ENCODE measurements around the gene RAB40C. TPM values are rescaled to one million over a fixed set of nuclear protein-coding genes. Genes with fewer than 3 reads are reported as not detected.

Gene RAB40C
- total and polyA plus RNA-seq, 2 donors from 2014 or later: 18.1 to 24.0 TPM

DNA sequence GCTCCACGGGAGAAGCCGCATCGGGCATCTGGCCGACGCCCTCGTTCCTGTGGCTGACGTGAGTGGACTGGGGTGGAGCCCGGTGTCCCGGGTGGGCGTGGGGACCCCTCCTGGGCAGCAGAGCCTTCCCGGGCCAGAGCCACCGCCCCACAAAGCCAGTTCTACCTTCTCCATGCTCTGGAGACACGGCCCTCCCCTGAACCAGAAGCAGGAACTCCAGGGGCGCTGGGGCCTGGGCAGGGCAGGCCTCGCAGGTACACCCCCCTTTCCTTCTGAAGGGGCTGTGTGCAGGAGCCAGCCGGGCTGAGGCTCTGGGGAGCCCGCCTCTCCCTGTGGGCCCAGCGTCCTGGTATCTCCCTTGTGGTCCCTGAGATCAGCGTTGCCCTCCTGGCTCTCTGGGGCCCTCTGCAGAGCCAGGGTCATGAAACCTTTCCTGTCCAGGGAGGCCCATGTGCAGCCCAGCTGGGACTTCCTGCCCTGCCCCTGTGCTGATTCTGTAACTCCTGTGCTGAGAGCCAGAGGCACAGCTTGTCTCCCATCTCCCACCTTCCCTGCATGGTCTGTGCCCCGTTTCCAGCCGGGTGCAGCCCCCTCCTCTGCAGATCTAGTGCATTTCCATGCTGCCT is 13.6 kb upstream of the RAB40C start:
- TF ChIP-seq, protein P1, sequence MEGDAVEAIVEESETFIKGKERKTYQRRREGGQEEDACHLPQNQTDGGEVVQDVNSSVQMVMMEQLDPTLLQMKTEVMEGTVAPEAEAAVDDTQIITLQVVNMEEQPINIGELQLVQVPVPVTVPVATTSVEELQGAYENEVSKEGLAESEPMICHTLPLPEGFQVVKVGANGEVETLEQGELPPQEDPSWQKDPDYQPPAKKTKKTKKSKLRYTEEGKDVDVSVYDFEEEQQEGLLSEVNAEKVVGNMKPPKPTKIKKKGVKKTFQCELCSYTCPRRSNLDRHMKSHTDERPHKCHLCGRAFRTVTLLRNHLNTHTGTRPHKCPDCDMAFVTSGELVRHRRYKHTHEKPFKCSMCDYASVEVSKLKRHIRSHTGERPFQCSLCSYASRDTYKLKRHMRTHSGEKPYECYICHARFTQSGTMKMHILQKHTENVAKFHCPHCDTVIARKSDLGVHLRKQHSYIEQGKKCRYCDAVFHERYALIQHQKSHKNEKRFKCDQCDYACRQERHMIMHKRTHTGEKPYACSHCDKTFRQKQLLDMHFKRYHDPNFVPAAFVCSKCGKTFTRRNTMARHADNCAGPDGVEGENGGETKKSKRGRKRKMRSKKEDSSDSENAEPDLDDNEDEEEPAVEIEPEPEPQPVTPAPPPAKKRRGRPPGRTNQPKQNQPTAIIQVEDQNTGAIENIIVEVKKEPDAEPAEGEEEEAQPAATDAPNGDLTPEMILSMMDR (IDR thresholded peaks at IDR 0.05; ENCODE audit: borderline replicate concordance, extremely low read depth, insufficient read depth): no peak
- Histone ChIP-seq H3K27ac (ENCODE audit: low read depth in 2 of 2, low read length in 2 of 2) (no peak overlapping the region), H3K9me3 (ENCODE audit: control insufficient read depth in 2 of 3, insufficient read depth in 1 of 3, low read length in 3 of 3) (no peaks in the 10 kb centered on the region), H3K36me3 (ENCODE audit: control insufficient read depth in 2 of 3, insufficient read depth in 3 of 3, low read length in 3 of 3) (peaks cover 0 to 9% (median 4%) of the 10 kb centered on the region in 3 donors), H3K4me1 (ENCODE audit: control insufficient read depth in 2 of 3, insufficient read depth in 2 of 3, low read depth in 1 of 3, low read length in 3 of 3) (peaks cover 0 to 1% (median 0%) of the 10 kb centered on the region in 3 donors), H3K27me3 (ENCODE audit: control insufficient read depth, insufficient read depth, low read length) (no peaks in the 10 kb centered on the region), H3K4me3 (ENCODE audit: low read length in 3 of 3) (no peak overlapping the region), H3K9ac (ENCODE audit: low read length in 3 of 3) (no peak overlapping the region)
- FAIRE-seq (no peak), DNase-seq (no peak)
- intact Hi-C loops (cut with DNase I): no loop called here

DNA sequence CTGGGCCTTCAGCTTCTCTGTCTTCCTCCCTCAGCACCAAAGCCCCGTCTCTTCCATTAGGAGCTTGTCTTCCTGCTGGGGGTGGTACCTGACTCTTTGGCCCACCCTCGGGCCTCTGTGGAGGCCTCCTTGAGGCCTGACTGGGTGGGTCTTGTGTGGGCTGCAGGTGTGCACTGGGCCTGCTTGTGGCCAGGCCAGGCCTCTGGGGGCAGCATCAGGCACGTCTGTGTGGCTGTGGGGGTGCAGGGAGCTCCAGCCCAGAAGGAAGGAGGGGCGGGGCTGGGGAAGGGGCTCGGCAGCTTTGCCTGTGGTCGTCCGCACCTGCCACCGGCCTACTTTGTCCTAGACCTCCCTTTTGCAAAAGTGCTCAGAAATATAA is 13.1 kb upstream of the RAB40C start:
- no peak for FAIRE-seq
- Histone ChIP-seq H3K27me3 (ENCODE audit: control insufficient read depth, insufficient read depth, low read length) (no peaks in the 10 kb centered on the region), H3K36me3 (ENCODE audit: control insufficient read depth in 2 of 3, insufficient read depth in 3 of 3, low read length in 3 of 3) (peaks cover 0 to 9% (median 4%) of the 10 kb centered on the region in 3 donors), H3K27ac (ENCODE audit: low read depth in 2 of 2, low read length in 2 of 2) (no peak overlapping the region), H3K4me3 (ENCODE audit: low read length in 3 of 3) (no peak overlapping the region), H3K9ac (ENCODE audit: low read length in 3 of 3) (no peak overlapping the region), H3K4me1 (ENCODE audit: control insufficient read depth in 2 of 3, insufficient read depth in 2 of 3, low read depth in 1 of 3, low read length in 3 of 3) (no peaks in the 10 kb centered on the region), H3K9me3 (ENCODE audit: control insufficient read depth in 2 of 3, insufficient read depth in 1 of 3, low read length in 3 of 3) (no peaks in the 10 kb centered on the region)
- TF ChIP-seq, protein P1 (IDR thresholded peaks at IDR 0.05; ENCODE audit: borderline replicate concordance, extremely low read depth, insufficient read depth): no peak
- no peak for DNase-seq
- intact Hi-C loops (cut with DNase I): no loop called here

DNA sequence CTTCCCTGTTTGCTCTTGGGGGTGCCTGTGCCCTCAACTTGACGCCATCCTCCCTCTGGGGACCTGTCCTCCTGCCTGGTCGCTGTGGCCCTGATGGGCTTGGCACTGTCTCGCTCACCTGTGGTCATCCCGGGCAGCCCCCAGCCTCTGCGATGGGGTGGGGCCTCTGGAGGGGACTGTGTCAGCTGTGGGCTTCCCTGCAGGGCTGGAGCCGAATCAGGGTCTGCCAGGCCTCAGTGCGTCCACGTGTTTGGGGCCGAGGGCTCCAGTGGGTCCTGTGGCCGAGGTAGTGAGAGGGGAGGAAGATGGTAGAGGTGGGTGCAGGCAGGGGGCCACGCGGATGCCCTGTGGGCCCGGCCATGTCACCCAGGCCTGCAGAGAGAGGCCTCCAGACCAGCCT is 12.1 kb upstream of the RAB40C start:
- Histone ChIP-seq H3K36me3 (ENCODE audit: control insufficient read depth in 2 of 3, insufficient read depth in 3 of 3, low read length in 3 of 3) (peaks cover 0 to 9% (median 4%) of the 10 kb centered on the region in 3 donors), H3K27ac (ENCODE audit: low read depth in 2 of 2, low read length in 2 of 2) (no peak overlapping the region), H3K27me3 (ENCODE audit: control insufficient read depth, insufficient read depth, low read length) (no peaks in the 10 kb centered on the region), H3K4me1 (ENCODE audit: control insufficient read depth in 2 of 3, insufficient read depth in 2 of 3, low read depth in 1 of 3, low read length in 3 of 3) (no peaks in the 10 kb centered on the region), H3K9ac (ENCODE audit: low read length in 3 of 3) (no peak overlapping the region), H3K9me3 (ENCODE audit: control insufficient read depth in 2 of 3, insufficient read depth in 1 of 3, low read length in 3 of 3) (no peaks in the 10 kb centered on the region), H3K4me3 (ENCODE audit: low read length in 3 of 3) (no peak overlapping the region)
- FAIRE-seq: no peak
- intact Hi-C loops (cut with DNase I): no loop called here
- no peak for DNase-seq
- TF ChIP-seq, protein P1 (IDR thresholded peaks at IDR 0.05; ENCODE audit: borderline replicate concordance, extremely low read depth, insufficient read depth): no peak

All from kidney (tissue), 14 donors.